Keratinocyte (primary cell): ENCODE measurements around the gene MYOZ3. TPM values are rescaled to one million over a fixed set of nuclear protein-coding genes. Genes with fewer than 3 reads are reported as not detected.

ENCODE experiments used
- DNase-seq: peaks from one replicate; pipeline ENCODE4 v3.0.0-alpha.2; 2011; ENCODE audit warnings: low read depth, missing footprints, low spot score
- FAIRE-seq: peaks from 2 replicates; lab custom pipeline; 2011; peaks lifted over from hg19 to GRCh38; lab: Jason Lieb, UNC
- H2AFZ ChIP-seq: 2 replicates; pipeline ENCODE4 v1.6.0; 2012; ENCODE audit warnings: low read length, control low read depth, inconsistent platforms; ENCODE audit not compliant: control insufficient read depth
- H3K27ac ChIP-seq: 2 replicates; pipeline ENCODE4 v1.5.1; 2011; ENCODE audit warnings: low read length; ENCODE audit not compliant: control insufficient read depth, insufficient read depth
- H3K27me3 ChIP-seq: 3 replicates; pipeline ENCODE4 v1.6.0; 2011; ENCODE audit warnings: low read length; ENCODE audit not compliant: control insufficient read depth, insufficient read depth; ENCODE audit errors: extremely low read depth
- H3K36me3 ChIP-seq, 2 experiments: 2 replicates in 1 of 2; 3 replicates in 1 of 2; pipeline ENCODE4 v1.5.1; 2011; ENCODE audit warnings: low read length in 2 of 2, mild to moderate bottlenecking in 1 of 2; ENCODE audit not compliant: control insufficient read depth in 2 of 2, insufficient read depth in 2 of 2; ENCODE audit errors: extremely low read depth in 1 of 2
- H3K4me1 ChIP-seq: 3 replicates; pipeline ENCODE4 v1.5.1; 2011; ENCODE audit warnings: low read length; ENCODE audit not compliant: control insufficient read depth, insufficient read depth; ENCODE audit errors: extremely low read depth
- H3K4me2 ChIP-seq: 3 replicates; pipeline ENCODE4 v1.6.0; 2011; ENCODE audit warnings: low read depth, low read length; ENCODE audit not compliant: control insufficient read depth, insufficient read depth; ENCODE audit errors: extremely low read depth
- H3K4me3 ChIP-seq, 3 experiments: fragments of 200-600 bp in 1 of 3; sonication (generic) in 1 of 3; 2 replicates in 2 of 3; 3 replicates in 1 of 3; pipeline ENCODE4 v1.5.1; 2011 to 2016; ENCODE audit warnings: low read length in 3 of 3, mild to moderate bottlenecking in 3 of 3, control low read depth in 2 of 3, inconsistent platforms in 1 of 3, low read depth in 1 of 3, mixed read lengths in 1 of 3, mixed run types in 1 of 3, moderate library complexity in 1 of 3; ENCODE audit not compliant: control insufficient read depth in 2 of 3, insufficient read depth in 2 of 3; ENCODE audit errors: extremely low read depth in 1 of 3
- H3K79me2 ChIP-seq: 2 replicates; pipeline ENCODE4 v1.6.0; 2012; ENCODE audit warnings: low read length; ENCODE audit not compliant: control insufficient read depth, insufficient read depth
- H3K9ac ChIP-seq: 3 replicates; pipeline ENCODE4 v1.6.0; 2011; ENCODE audit warnings: low read length; ENCODE audit not compliant: control insufficient read depth, insufficient read depth; ENCODE audit errors: extremely low read depth
- H3K9me1 ChIP-seq: 3 replicates; pipeline ENCODE4 v1.6.0; 2011; ENCODE audit warnings: low read length; ENCODE audit not compliant: control insufficient read depth, insufficient read depth; ENCODE audit errors: extremely low read depth
- H3K9me3 ChIP-seq: 2 replicates; pipeline ENCODE4 v1.5.1; 2012; ENCODE audit warnings: low read depth, low read length; ENCODE audit not compliant: control insufficient read depth
- H4K20me1 ChIP-seq: 3 replicates; pipeline ENCODE4 v1.6.0; 2011; ENCODE audit warnings: low read length; ENCODE audit not compliant: control insufficient read depth, insufficient read depth; ENCODE audit errors: extremely low read depth
- EZH2 ChIP-seq: IDR thresholded peaks from one replicate; pipeline ENCODE4 v1.6.1; 2012; ENCODE audit warnings: inconsistent platforms, mild to moderate bottlenecking, low read length, moderate library complexity
- dilution Hi-C: fragments of 300-500 bp; cut with MboI; formaldehyde crosslinking; loops from one replicate; pipeline ENCODE4 v1.7.0; 2020; ENCODE audit warnings: low sequenced_read_pairs; ENCODE audit not compliant: extremely low pct_ligation_motif_present
- polyA plus RNA-seq, 5 experiments: library from polyadenylated mRNA; depleted of rRNA in 3 of 5; stranded (reverse) in 3 of 5; stranded (forward) in 1 of 5; unstranded in 1 of 5; fragments of >200 nt; gene quantifications; 1 replicate in 1 of 5; 2 replicates in 3 of 5; 3 replicates in 1 of 5; pipeline versions ENCODE4 v1.2.1 to v1.2.3, GENCODE V29; 2011 to 2012; ENCODE audit warnings: missing spikeins in 2 of 5, low read depth in 1 of 5, low replicate concordance in 1 of 5
- TF ChIP-seq, protein P1 (sequence below), 3 experiments: IDR thresholded peaks in 1 of 3; conservative IDR thresholded peaks in 1 of 3; optimal IDR thresholded peaks in 1 of 3; 2 replicates in 2 of 3; 3 replicates in 1 of 3; pipeline versions ENCODE3 to v1.5.1; 2011; ENCODE audit warnings: low read length in 3 of 3, mild to moderate bottlenecking in 3 of 3, moderate library complexity in 2 of 3, control low read depth in 1 of 3, inconsistent platforms in 1 of 3; ENCODE audit not compliant: insufficient read depth in 2 of 3; ENCODE audit errors: extremely low read depth in 1 of 3

Gene MYOZ3
- polyA plus RNA-seq, 1 donor (not counting 4 experiments of a cell fraction or from before 2014, with no cell fraction given), result 0.03 TPM

DNA sequence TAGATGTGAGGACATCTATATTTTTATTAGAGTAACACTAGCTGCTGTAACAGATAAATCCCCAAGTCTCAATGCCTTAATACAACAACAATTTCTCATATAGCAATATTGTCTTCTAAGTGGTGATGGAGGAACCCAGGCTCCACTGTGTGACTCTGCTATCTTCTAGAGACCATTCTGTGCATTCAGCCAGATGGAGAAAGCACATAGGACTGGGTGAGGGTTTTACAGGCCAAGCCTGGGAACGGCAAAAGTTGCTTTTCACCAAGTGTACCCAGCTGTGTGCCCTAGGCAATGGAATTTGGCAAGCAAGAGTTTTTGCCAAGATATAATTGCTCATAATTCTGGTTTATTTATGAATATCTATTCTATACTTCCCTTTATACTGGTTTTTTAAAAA, 28.1 kb downstream of the MYOZ3 start:
- peaks cover 16 to 32% of the 10 kb centered on the region in 2 experiments for H3K36me3 ChIP-seq
- dilution Hi-C loops, result no loop called here
- no peak for DNase-seq
- H4K20me1 ChIP-seq, result no peaks in the 10 kb centered on the region
- no peaks in the 10 kb centered on the region for H3K27me3 ChIP-seq
- H3K4me3 ChIP-seq, result no peak overlapping the region
- no peaks in the 10 kb centered on the region for H3K79me2 ChIP-seq
- no peak overlapping the region for H3K4me2 ChIP-seq
- no peak overlapping the region for H3K27ac ChIP-seq
- no peak overlapping the region for H3K9ac ChIP-seq
- TF ChIP-seq EZH2, result no peak
- TF ChIP-seq, protein P1, sequence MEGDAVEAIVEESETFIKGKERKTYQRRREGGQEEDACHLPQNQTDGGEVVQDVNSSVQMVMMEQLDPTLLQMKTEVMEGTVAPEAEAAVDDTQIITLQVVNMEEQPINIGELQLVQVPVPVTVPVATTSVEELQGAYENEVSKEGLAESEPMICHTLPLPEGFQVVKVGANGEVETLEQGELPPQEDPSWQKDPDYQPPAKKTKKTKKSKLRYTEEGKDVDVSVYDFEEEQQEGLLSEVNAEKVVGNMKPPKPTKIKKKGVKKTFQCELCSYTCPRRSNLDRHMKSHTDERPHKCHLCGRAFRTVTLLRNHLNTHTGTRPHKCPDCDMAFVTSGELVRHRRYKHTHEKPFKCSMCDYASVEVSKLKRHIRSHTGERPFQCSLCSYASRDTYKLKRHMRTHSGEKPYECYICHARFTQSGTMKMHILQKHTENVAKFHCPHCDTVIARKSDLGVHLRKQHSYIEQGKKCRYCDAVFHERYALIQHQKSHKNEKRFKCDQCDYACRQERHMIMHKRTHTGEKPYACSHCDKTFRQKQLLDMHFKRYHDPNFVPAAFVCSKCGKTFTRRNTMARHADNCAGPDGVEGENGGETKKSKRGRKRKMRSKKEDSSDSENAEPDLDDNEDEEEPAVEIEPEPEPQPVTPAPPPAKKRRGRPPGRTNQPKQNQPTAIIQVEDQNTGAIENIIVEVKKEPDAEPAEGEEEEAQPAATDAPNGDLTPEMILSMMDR (optimal IDR thresholded peaks at IDR 0.05 in 1 of 3, IDR thresholded peaks at IDR 0.05 in 1 of 3, conservative IDR thresholded peaks at IDR 0.05 in 1 of 3; ENCODE audit: extremely low read depth in 1 of 3, insufficient read depth in 2 of 3, low read length in 3 of 3), result no peak
- no peak for FAIRE-seq
- H3K4me1 ChIP-seq, result no peaks in the 10 kb centered on the region
- no peaks in the 10 kb centered on the region for H3K9me1 ChIP-seq
- no peaks in the 10 kb centered on the region for H3K9me3 ChIP-seq
- H2AFZ ChIP-seq, result no peak overlapping the region

GRCh38 chr5:150690760-150691159, 29.7 kb downstream of the MYOZ3 start:
- Histone ChIP-seq H3K4me2 (no peak overlapping the region), H3K9me1 (no peaks in the 10 kb centered on the region), H2AFZ (no peak overlapping the region), H3K4me3 (no peak overlapping the region), H3K9ac (no peak overlapping the region), H3K27me3 (no peaks in the 10 kb centered on the region), H3K36me3 (peaks cover 16 to 46% of the 10 kb centered on the region in 2 experiments), H4K20me1 (no peaks in the 10 kb centered on the region), H3K4me1 (no peaks in the 10 kb centered on the region), H3K79me2 (no peaks in the 10 kb centered on the region), H3K9me3 (no peaks in the 10 kb centered on the region), H3K27ac (no peak overlapping the region)
- FAIRE-seq, result no peak
- TF ChIP-seq, protein P1 (optimal IDR thresholded peaks at IDR 0.05 in 1 of 3, IDR thresholded peaks at IDR 0.05 in 1 of 3, conservative IDR thresholded peaks at IDR 0.05 in 1 of 3; ENCODE audit: extremely low read depth in 1 of 3, insufficient read depth in 2 of 3, low read length in 3 of 3), result no peak
- no peak for TF ChIP-seq EZH2
- DNase-seq, result no peak
- dilution Hi-C loops, result no loop called here
